Forelimb muscle (tissue), 1 donor: ENCODE measurements around the gene DPYSL4. TPM values are rescaled to one million over a fixed set of nuclear protein-coding genes. Genes with fewer than 3 reads are reported as not detected.

Source experiments
- DNase-seq: peaks from one replicate; pipeline ENCODE4 v3.0.0-alpha.2; 2013; ENCODE audit warnings: low read depth
- polyA plus RNA-seq: library from polyadenylated mRNA; unstranded; fragments of 120-200 nt; gene quantifications from one replicate; pipeline ENCODE4 v1.2.1, GENCODE V29; 2013; ENCODE audit not compliant: insufficient read length

Gene DPYSL4
- polyA plus RNA-seq, 1 donor: 1.3 TPM

DNA sequence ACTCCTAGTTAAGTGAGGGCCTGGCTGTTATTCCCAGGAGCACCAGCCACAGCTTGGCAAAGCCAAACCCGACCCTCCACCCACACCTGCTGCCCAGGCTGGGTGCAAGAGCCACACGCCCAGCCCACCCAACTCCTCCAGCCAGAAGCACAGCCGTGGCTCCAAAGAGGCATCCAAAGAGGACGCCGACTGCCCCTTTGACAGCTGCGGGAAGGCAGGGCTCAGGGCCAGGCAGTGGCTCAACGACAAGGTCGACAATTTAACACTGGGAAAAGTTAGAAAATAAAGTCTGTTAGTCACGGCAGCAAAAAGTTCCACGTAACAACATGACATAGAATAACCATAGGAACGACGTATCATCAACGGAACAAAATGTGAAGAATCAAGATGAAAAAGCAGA is 54.3 kb downstream of the DPYSL4 start:
- no peak for DNase-seq

DNA sequence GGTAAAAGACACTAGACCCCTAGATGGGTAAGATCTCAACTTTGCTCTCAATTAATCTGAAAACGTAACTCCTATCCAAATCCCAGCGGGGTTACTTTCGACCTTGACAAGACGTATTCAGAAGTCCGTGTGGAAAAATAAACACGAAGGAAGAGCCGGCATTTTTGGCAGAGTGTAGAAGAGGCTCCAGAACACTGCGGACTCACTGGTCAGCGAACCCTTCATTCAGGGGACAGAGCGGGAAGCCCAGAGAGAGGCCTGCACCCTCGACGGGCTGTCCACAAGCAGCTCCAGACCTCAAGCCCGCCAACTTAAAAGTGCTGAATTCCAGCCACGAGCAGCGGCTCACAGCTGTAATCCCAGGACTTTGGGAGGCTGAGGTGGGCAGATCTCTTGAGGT is 54.7 kb downstream of the DPYSL4 start:
- DNase-seq: no peak

DNA sequence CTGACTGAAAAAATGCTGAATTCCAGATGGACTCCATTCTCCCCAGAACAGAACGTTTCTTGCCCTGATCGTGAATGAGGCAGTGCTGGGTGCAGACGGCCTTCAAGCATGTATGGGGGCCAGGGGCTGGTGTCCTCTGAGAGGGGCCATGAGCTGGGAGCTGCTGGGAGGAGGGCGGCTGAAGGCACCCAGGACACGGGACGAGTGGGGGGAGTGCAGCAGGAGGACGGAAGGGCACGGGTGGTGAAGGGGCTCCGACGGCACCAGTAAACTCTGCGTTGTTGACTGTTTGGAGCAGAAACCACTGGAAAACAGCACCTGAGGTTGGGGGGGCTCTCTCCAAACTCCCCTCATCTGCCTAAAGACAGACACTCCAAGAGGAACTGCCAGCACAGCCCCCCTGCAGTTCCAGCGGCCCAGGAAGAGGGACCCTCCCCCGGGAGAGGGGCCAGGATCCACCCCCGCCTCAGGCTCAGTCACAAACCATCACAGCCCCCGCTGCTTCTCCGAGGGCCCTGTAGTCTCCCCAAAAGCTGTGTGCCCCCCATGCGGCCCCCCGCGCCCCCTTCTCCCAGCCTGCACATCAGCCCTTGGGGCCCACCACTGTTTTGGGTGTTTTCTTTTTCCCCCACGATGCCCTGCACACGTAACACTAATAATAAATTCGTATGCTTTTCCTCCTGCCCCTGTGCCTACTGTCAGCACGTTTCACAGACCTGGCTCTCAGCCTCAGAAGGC is 55.5 kb downstream of the DPYSL4 start:
- no peak for DNase-seq

DNA sequence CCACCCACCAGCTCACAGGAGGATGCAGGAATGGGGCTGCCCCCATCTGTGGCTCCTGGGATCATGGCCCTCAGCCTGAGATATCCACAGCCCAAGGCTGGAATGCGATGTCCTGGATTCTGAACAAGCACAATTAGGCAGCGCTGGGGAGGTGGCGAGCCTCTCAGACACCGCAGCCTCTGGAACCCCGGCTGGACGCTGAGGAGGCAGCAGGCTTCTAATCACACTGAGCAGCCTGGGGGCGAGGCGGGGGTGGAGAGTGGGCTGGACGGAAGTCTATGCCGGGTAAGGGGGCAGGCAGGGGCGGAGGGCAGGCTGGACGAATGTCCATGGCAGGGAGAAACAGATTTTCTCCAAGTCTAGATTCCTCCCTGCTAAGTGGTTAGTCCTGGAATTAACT is 56.4 kb downstream of the DPYSL4 start:
- no peak for DNase-seq

DNA sequence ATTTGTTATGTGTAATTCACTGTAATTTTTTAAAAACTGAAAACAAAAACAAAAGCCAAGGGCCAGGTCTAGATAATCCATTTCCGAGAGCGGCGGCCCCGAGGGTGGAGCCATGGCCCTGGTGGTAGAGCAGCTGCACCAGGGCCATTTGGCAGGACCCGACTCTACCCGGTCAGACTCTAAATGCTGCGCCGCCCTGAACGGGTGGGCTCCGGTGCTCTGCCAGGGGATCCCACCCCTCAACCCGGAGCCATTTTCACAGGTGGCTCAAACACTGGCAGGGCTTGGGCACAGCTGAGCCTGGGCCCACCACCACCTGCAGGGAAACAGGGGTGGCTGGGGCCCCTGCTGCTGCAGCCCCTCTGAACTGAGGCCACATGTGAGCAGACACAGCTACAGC is 56.9 kb downstream of the DPYSL4 start:
- no peak for DNase-seq

DNA sequence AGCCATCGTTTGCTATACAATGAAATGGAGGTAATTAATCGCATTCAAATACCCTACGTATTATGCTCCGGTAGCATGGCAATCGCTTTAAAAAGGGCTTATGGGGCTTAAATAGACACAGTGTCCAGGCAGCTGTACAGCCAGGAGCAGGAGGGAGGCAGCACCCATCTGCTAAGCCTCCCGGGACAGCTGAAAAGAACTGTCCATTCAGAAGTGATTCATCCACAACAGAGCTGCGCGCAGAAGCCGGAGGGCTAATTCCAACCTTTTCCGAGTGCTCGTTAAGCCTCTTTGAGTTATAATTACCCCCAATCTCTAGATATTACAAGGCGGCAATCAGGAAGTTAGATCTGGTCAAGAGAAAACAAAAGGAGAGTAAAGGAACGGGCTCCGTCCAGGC is 58.3 kb downstream of the DPYSL4 start:
- no peak for DNase-seq

DNA sequence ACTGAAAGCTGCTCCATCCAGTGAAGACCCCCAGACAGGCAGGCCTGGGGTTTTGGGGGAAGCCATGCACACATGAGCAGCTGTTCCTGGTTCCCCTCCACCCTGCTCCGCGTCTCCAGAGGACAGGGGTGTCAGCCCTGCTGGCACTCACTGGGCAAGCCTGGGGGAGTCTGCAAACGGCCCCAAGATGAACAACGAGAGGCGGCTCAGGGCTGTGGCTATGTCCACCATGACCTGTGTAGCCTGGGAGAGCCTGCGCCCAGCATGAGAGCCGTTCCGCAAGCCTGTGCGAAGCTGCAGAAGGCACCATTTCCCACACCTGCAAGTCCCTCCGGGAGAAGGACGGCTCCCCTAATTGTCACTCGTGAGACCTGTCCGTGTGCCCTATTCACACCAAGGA is 59.5 kb downstream of the DPYSL4 start:
- no peak for DNase-seq

DNA sequence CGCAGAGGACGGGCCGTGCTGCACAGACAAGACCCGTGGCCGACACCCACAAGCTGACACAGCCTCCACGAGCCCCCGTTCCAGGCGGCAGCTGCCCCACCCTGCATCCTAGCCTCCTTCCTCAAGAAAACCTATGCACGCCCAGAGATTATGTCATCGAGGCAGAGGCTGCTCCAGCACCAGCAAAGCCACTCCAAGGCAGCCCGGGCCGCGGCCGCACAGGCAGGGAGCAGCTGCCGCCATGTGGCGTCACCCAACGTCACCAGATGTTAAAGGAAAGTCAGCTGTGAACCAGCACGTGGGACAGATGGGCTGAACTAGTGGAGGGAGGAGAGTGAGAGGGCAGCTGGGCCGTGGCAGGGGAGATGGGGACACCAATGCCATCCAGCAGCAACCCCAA is 61.2 kb downstream of the DPYSL4 start:
- DNase-seq: no peak

DNA sequence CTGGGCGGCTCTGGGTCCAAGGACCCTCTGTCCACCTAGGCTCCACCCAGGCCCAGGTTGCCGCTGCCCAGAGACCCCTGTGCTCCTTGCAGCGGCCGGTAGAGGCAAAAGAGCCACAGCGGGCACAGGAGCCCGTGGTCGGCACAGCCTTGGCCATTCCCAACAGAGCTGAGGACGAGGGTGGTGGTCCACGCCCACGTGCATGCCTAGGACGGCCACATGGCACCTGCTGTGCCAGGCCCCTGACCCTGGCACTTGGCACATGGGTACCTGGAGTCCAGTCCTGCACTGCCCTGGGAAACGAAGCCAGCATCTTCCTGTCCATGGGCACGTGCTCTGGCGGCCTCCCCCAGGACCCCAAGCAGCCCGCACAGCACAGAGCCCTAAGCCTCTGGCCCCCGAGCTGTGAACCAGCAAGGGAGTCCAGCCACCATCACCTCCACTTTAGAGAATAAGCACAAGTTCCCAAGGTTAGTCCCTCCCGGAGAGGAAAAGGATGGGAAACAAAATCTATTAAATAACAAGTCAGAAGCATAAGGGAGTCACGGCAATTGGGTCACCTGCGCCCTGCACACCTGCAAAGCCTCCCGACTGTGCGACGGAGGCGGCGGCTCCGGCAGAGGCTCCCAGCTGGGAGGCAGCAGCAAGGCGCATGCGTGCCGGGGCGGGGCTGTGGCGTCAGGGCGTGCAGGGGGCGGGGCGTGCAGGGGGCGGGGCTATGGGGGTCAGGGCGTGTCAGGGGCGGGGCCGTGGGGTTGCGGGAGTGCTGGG is 61.9 kb downstream of the DPYSL4 start:
- no peak for DNase-seq

DNA sequence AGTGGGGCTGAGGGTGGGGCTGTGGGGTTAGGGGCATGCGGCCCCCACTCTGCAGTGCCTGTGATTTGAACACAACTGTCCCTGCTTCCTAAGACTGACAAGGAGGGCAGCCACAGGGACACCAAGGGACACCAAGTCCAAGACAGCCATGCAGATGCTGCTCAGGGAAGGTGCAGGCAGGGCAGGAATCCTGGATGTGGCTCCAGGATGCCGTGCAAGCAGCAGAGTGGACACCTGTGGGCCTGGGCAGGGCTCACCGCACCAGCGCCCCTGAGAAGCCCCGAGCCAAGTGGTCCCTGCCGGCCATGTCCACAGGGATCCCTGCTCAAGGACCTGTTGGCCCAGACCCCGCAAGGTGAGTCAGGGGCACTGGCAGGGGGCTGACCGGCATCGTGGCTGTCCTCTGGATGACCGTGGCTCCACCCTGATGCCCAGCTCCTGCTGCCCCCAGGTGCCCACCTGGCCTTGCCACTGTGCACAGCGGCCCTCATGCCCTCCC is 62.5 kb downstream of the DPYSL4 start:
- DNase-seq: no peak

DNA sequence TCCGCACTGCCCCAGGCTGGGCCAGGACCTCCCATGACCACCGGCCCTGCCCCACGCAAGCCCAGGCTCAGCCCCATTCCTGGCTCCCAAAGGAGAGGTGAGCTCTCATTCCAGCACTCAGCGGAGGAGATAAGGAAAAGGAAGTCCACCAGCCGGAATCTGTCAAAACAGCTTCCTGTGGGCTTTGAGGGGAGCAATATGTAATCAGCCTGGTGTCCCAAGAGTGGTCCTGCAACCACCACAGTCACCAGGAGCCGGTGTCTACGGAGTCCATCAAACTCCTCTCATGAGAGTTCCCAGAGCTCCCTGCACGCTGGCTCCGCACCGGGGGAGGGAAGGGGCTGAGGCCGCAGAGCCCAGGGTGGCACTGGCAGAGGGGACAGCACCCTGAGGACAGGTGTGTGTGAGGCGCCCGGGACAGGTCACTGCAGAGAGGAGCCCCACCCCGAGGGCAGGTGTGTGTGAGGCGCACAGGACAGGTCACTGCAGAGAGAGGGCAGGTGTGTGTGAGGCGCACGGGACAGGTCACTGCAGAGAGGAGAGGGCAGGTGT is 63.2 kb downstream of the DPYSL4 start:
- DNase-seq: no peak

DNA sequence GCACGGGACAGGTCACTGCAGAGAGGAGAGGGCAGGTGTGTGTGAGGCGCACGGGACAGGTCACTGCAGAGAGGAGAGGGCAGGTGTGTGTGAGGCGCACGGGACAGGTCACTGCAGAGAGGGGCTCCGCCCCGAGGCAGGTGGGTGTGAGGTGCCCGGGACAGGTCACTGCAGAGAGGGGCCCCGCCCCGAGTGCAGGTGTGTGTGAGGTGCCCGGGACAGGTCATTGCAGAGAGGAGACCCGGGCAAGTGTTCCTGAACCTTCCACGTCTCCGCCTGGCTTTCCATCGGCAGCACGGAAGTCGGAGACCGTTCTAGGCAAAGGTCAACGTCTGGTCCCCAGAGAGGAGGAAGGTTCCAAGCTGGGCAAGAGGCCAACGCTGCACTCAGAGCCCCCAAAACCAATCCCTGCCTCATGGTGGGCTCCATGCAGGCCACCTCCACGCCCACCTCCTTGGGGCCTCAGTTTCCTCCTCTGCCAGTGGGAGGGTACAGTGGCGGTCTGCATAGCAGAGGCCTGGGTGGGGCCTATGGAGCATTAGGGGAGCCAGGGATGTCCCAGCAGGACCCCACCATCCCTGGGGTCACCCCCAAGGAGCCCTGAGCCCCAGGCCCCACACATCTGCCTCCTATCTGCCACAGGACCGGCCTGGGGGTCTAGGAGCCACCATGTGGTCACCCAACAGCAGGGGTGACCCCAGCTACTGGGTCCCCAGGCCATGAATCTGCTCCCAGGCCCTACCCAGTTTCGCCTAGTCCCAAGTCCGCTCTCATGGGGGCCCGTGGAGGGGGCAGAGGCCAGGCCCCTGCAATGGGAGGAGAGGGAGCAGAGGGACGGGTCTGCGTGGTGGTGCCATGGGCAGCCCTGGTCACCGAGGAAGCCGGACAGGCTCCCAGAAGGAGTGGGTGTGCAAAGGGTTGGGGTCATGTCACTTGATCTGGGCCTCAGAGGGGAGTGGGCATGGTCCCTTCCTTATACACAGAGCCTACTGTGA is 64.0 kb downstream of the DPYSL4 start:
- no peak for DNase-seq

DNA sequence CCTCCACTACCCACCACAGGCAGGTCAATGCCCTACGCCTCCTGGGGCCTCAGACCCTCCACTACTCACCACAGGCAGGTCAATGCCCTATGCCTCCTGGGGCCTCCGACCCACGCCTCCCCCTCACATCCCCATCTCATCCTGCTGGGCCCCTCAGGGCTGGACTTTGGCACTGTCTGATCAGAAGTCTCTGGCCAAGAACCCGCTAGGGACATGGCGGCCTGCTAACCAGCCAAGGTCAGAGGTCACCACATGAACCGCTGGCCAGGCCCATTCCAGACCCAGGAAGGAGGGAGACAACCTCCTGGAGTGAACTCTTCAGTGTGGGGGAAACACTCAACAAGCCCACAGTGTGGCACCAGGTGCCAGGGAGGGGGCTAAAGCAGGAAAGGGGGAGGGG is 65.2 kb downstream of the DPYSL4 start:
- no peak for DNase-seq

DNA sequence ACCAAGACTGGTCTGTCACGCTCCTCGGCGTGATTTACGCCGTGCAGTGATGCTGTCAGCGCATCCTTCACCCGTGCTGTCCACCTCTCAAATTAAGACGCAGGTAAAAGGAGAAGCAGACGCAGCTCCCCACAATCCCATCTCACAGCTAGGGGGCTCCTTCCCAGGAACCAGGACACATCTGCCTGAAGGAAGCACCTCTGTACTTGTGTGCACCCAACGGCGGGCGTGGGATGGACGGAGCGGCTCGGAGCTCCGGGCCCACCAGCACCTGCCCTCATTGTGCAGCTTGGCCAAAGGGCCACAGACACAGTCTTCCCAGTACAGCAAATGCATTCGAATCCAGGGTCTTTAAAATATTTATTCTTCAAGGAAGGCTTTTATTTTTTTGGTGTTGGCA is 65.7 kb downstream of the DPYSL4 start:
- DNase-seq: no peak

DNA sequence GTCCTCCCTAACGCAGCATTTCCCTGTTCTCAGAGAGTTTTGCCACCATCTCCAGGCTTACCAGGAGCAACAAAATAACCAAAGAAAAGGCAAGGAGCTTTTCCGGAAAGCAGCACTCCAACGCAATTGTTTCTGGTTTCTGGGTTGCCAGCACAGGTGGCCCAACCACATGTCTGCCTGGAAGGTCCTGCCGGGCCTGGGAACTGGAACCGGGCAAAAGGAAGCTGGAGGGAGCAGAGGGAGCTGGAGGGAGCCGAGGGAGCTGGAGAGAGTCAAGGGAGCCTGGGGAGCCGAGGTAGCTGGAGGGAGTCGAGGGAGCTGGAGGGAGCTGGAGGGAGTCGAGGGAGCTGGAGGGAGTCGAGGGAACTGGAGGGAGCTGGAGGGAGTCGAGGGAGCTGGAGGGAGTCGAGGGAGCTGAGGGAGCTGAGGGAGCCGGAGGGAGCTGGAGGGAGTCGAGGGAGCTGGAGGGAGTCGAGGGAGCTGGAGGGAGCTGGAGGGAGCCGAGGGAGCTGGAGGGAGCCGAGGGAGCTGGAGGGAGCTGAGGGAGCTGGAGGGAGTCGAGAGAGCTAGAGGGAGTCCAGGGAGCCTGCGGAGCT is 66.4 kb downstream of the DPYSL4 start:
- no peak for DNase-seq

DNA sequence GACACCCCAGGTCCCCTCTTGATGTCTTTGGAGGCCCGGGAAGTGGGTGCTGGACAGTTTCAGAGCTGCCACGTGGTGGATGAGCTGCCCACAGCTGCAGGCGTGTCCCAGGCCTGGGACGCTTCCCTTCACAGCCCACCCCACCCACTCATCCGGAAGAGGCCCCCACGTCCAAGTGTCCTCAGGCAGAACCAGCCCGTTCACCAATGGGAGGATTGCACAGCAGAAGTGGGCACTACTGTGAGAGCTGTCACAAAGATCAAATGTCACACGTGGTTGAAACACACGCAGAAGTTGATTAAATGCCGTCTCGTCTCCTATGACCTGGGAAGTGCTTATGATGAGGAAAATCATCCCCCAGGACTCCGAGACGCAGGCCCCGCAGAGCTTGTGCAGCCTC is 68.1 kb downstream of the DPYSL4 start:
- DNase-seq: no peak

Other genes with a start within 250 kb of the DPYSL4 start
- 39.7 TPM for gene BNIP3, start 205.0 kb upstream of the DPYSL4 start, polyA plus RNA-seq
- gene JAKMIP3, start 121.0 kb upstream of the DPYSL4 start, polyA plus RNA-seq: 0.57 TPM
- 10.3 TPM for gene STK32C, start 121.0 kb downstream of the DPYSL4 start, polyA plus RNA-seq
- gene LRRC27, start 145.2 kb downstream of the DPYSL4 start, polyA plus RNA-seq: 7.3 TPM
- 13.0 TPM for gene PWWP2B, start 210.3 kb downstream of the DPYSL4 start, polyA plus RNA-seq